CMK (cell line): Measurements from ENCODE around the gene ATP8A2.
"Not testable (repeated sequence)": the region's sequence is repeated elsewhere in the genome, so short reads cannot be mapped to it uniquely, and the experiment has no call there.

Experiments
- DNase-seq: peaks from one replicate; pipeline ENCODE4 v3.0.0-alpha.2; 2010; ENCODE audit warnings: low read depth

Gene ATP8A2

DNA sequence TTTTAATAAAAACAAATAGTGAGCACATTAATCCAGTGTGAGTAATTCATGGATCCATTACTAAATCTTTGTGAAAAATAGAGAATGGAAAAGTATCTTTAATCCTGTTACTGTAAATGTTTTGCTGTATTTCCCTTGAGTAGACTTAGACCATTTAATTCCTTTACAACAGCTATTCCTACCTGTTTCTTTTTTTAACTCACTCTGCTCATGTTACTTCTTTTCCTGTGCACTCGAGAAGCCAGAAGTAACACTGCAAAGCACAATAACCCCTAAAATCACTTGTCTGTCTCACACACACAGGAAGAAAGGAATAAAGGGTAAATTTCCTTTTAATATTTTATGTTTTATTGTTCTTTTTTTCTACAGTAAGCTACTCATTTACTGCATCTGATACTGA lies 435.8 kb downstream of the ATP8A2 start:
- DNase-seq, result no peak

GRCh38 chr13:25811506-25811905 lies 439.7 kb downstream of the ATP8A2 start:
- no peak for DNase-seq

GRCh38 chr13:25816239-25816638 lies 444.5 kb downstream of the ATP8A2 start:
- no peak for DNase-seq

GRCh38 chr13:25819856-25820530 lies 448.2 kb downstream of the ATP8A2 start:
- DNase-seq, result no peak

DNA sequence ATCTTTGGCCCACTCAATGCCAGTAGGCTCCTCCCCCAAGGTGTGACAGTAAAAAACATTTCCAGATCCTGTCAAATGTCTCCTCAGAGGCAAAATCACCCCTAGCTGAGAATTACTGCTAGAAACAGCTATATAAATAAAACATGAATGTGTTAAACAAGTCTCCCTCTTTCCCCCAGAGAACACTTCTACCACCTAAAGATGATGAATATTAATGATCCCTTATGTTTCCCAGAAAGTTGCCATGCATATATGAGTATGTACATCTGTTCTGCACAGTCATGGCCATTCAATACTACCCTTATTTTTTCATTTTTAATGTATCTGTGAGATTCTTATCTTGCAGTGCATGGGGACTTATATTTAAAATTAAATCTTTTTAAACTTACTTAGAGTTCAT lies 450.0 kb downstream of the ATP8A2 start:
- no peak for DNase-seq

- DNase-seq, result not testable (repeated sequence)
Measured at GRCh38 chr13:25827221-25827620, 455.4 kb downstream of the ATP8A2 start.

DNA sequence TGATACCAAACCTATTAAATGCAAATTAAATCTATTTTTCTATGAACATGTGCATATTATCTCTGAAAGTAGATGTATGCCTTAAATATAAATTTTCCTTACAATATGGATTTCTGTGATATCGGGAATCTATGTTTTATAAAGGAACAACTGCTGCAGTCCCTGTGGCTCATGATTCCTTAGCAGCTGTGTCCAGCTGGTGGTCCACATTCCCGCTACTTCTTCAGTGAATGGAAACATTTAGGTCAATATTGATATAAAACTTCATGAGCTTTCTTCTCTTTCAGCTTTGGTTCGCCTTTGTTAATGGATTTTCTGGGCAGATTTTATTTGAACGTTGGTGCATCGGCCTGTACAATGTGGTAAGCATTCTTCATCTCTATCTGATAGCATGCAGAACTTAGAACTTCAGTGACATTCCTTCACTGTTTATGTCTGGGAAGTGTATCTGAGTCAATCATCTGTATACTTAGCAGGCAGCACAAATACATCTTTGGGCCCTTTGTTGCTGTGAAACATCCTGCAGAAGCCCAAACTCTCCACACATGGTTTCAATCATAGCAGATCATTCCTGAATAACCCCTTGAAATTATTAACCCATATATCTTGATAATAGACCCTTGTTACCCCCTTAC lies 456.2 kb downstream of the ATP8A2 start:
- no peak for DNase-seq

DNA sequence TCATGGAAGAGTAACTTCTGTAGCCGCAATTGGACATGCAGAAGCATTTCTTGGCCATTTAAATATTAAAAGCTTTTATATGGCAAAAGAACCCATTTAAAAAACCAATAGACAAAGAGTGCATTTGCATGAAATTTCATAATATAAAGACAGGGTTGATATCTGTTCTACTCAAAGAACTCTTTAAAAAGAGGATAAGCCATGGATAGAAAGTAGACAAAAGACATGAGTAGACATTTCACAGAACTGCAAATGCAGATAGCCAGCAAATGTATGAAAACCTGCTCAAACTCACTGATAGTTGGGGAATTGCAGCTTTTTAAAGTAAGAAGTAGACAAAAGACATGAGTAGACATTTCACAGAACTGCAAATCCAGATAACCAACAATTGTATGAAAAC lies 462.0 kb downstream of the ATP8A2 start:
- no peak for DNase-seq

DNA sequence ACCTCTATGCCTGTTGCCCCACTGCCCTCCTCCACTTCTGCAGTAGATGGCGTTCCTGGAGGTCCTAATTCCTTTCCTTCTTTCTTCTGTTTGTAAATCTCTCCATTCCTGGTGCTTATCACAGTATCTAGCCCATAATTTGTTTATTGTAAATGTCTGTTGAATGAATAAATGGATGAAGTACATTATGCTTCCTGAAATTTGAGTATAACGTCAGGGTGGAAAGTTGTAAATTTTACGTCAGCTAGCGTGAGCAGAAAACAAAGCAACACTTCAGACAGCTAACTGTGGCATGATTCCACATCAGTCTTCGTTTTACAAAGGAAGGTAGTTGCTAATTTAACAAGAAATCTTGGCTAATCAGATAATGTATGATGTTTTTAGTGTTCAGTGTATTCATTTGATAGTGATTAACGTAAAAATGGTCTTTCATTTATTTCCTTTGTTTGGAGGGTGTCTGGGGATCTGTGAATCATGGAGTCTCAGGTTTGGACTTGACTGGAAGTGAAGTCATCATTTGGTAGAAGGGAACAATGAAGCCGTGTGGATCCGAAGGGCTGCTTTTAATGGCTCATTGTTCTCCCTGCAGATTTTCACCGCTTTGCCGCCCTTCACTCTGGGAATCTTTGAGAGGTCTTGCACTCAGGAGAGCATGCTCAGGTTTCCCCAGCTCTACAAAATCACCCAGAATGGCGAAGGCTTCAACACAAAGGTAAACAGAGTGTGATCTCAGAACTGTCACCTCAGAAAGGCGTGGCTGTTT lies 465.0 kb downstream of the ATP8A2 start:
- no peak for DNase-seq

DNA sequence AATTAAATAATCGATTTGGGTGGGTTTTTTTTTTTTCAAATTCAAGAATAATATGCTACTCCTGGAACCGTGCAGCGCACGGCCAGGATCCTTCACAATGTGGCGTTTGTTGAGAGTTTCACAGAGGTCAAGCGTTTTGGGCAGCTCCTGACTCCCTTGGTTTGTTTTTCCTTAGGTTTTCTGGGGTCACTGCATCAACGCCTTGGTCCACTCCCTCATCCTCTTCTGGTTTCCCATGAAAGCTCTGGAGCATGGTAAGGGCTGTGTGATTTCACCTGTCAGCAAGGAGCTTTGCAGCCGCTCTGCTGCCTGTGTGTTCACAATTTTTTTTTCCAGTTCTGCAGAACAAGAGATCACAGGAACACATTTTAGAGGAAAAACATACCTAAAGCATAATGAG lies 467.6 kb downstream of the ATP8A2 start:
- no peak for DNase-seq

DNA sequence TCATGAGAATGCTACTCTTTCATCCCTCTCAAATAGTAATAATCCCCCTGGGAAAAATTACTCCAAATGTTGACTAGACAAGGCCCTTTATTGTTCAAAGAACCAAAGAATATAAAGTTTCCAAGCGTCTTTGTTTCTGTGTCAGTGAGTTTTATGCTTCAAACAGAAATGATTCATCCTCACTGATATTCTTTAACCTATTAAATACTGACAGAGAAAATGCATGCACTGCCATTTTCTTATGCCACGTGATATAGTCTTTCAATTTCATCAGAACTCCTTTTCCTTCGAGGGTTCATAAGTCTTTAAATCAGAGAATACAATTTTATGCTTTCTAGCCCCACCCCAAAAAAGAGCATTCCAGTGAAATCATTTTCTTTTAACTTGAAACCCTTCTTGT lies 468.5 kb downstream of the ATP8A2 start:
- DNase-seq, result no peak

GRCh38 chr13:25840931-25841330 lies 469.2 kb downstream of the ATP8A2 start:
- no peak for DNase-seq

DNA sequence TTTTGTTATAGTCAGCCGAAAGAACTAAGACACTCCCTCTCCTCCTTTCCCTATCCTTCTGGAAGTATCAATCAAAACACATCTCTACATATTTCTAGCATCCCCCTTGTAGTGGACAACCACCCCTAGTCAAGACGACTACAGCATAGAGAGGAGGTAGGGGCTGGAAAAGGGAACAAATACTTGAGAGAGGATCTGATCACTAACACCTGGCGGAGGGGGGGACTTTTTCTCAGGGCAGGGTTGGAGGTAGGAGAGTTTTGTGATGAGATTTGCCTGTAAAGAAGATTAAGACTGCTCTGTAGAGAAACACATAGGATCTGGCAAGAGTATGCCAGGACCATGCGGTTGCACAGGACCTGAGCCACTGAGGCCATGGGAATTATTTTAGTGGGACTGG lies 471.9 kb downstream of the ATP8A2 start:
- no peak for DNase-seq

DNA sequence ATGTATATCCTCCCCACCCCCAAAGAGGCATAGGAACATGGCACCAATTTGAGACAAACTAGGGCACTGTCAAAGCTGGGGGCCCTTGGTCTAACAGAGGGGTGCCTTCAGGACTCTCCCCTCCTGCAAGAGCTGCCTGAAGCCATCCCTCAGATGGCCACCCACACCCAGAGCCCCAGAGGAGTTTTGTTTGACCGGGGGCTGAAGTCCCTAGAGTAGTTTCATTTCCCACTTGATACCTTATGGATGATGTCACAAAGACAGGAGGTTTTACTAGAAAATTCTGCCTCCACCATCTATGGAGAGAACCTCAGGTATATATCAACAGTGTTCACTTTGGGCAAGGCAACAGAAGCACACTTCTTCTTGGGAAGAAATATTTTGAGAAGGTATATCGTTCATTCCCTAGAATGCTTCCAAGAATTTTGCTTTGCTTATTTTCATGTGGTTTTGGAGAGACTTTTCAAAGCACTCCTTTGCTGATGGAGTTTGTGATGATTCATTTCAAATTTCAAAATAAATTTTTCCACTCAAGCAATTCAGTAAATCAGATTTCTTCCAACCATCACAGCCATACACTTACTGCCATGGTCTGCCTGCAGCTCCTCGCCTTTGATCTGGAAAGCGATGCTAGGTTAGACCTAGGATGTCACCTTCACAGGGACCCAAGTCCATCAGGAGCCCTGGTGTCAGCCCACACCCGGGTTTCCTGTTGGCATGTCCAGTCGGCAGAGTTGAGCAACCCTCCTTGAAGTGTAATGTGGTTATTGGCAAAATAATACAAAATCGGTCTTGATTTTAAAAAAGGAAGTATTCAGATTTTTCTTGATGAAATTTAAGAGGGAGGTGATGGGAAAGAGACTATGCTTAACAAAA lies 473.0 kb downstream of the ATP8A2 start:
- no peak for DNase-seq

GRCh38 chr13:25846222-25846984 lies 474.6 kb downstream of the ATP8A2 start:
- DNase-seq, result no peak

DNA sequence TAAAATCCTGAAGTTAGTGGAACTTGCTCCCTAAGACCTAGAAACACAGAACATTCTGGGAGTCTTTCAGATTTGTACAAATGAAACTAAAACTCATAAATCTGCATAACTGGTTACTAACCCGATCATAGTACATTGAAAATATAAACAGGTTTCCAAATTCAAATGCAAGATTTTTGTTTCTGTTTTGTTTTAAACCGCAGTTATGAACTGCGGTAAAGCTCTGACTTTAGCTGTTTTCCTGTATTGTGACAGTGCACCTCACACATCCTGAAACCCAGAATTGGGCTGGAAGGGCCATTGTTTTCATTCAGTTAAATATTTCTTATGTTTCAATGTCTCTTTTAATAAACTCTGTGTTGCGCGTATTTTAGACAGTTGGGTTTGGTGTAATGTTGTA lies 475.4 kb downstream of the ATP8A2 start:
- no peak for DNase-seq

- peak; percentile 12 for DNase-seq
Measured at GRCh38 chr13:25847635-25848626, 476.2 kb downstream of the ATP8A2 start.

DNA sequence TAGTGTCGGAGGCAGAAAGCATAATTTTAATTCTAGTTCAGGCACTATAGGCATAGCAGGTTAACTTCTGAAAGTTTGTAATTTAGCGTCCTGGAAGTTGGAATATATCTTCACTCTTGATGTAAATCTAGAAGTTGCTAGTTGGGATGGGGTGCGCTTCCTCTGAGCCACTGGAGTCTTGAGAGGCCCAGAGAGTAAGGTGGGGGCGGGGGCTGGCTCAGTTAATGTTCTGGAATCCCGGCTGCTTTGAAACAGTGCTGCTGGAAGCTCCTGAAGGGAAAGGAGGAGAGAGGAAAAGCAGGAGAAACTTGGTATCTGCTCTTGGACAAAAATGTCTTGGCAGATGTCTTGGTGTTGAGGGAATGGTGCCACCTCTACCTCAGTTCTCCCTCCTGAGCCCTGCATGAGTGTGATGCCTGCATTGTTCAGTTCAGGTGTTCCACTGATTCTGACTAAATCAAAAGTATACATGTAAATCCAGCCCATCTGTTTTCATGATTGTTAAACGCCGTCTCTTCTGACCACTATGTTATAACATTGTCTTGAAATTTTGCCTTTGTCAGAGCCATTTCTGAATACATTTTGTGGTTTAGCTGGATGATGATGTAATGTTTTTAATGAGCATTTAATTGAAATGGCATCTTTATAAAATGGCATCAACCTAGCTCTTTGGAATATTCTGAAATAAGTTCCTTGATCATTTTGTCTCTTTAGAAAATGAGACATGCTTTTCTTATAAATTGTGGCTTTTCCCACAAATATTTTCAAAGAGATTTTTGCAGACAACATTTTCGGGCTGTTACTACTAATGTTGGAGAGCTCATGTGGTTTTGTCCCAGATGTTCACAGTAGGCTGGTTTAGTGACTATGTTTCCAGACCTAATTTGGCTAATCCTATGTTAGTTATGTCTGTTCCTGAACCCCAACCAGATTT lies 477.3 kb downstream of the ATP8A2 start:
- no peak for DNase-seq

- no peak for DNase-seq
Measured at GRCh38 chr13:25857830-25858229, 486.1 kb downstream of the ATP8A2 start.
